A673 (cell line): ENCODE data around the gene CHSY3. TPM values are rescaled to one million over a fixed set of nuclear protein-coding genes. Genes with fewer than 3 reads are reported as not detected.

Experiments
- BruUV-seq: library from RNA; stranded (reverse); fragments of 400-500 nt; replicated peaks from 2 replicates; lab custom pipeline; 2021; lab: Mats Ljungman, UMichigan
- CTCF ChIA-PET: fragments of 300-600 bp; sonication (Branson Sonifier 250); formaldehyde crosslinking; loops from one replicate; lab custom pipeline; 2022; ENCODE audit warnings: antibody characterized with exemption; lab: Charles Lee
- POLR2A ChIA-PET: fragments of 300-600 bp; sonication (Branson Sonifier 250); formaldehyde crosslinking; loops from one replicate; lab custom pipeline; 2022; ENCODE audit warnings: antibody characterized with exemption; ENCODE audit not compliant: low non-redundant PET; lab: Charles Lee
- DNase-seq: peaks from one replicate; pipeline ENCODE4 v3.0.0-alpha.2; 2015; ENCODE audit warnings: low spot score
- H3K27ac ChIP-seq: fragments of 200-600 bp; sonication (generic); 2 replicates; pipeline ENCODE4 v1.5.1; 2016; ENCODE audit warnings: mixed run types, low read depth, mild to moderate bottlenecking, mixed read lengths, antibody characterized with exemption, low read length; ENCODE audit not compliant: poor library complexity, severe bottlenecking
- H3K27me3 ChIP-seq: fragments of 200-600 bp; sonication (generic); replicated peaks from 2 replicates; pipeline ENCODE4 v1.6.1; 2017; ENCODE audit warnings: mixed run types, low read depth, mild to moderate bottlenecking, mixed read lengths, antibody characterized with exemption, low read length; ENCODE audit not compliant: insufficient read depth, poor library complexity
- H3K36me3 ChIP-seq: fragments of 200-600 bp; sonication (generic); 2 replicates; pipeline ENCODE4 v1.6.1; 2016; ENCODE audit warnings: mixed run types, mild to moderate bottlenecking, mixed read lengths, antibody characterized with exemption, low read length; ENCODE audit not compliant: insufficient read depth, poor library complexity, severe bottlenecking
- H3K4me1 ChIP-seq: fragments of 200-600 bp; sonication (generic); 2 replicates; pipeline ENCODE4 v1.6.1; 2017; ENCODE audit warnings: mixed run types, mild to moderate bottlenecking, mixed read lengths, antibody characterized with exemption, low read length; ENCODE audit not compliant: insufficient read depth, poor library complexity, severe bottlenecking
- H3K4me3 ChIP-seq: fragments of 200-600 bp; sonication (generic); 2 replicates; pipeline ENCODE4 v1.5.1; 2016; ENCODE audit warnings: low read depth, mixed run types, mild to moderate bottlenecking, mixed read lengths, low read length; ENCODE audit not compliant: poor library complexity, severe bottlenecking
- H3K9me3 ChIP-seq: fragments of 200-600 bp; sonication (generic); 2 replicates; pipeline ENCODE4 v1.6.1; 2016; ENCODE audit warnings: mixed run types, low read depth, mild to moderate bottlenecking, mixed read lengths, antibody characterized with exemption, low read length; ENCODE audit not compliant: poor library complexity, severe bottlenecking
- EZH2 ChIP-seq: fragments of 200-600 bp; sonication (generic); IDR thresholded peaks from 2 replicates; pipeline ENCODE4 v1.6.1; 2017; ENCODE audit warnings: borderline replicate concordance, low read depth, mild to moderate bottlenecking, mixed read lengths, antibody characterized with exemption, low read length; ENCODE audit not compliant: poor library complexity, severe bottlenecking
- intact Hi-C: fragments of 100-400 bp; cut with micrococcal nuclease; formaldehyde crosslinking; loops from one replicate; pipeline ENCODE4 v1.10.0; 2022; ENCODE audit not compliant: unreplicated experiment
- total RNA-seq: library from RNA; stranded (reverse); gene quantifications from 2 replicates; pipeline ENCODE4 v1.2.3, GENCODE V29; 2021
- TF ChIP-seq, protein P1 (sequence below): fragments of 300-800, 200-600 bp; sonication (generic); conservative IDR thresholded peaks from 2 replicates; pipeline ENCODE4 v1.5.1; 2017; ENCODE audit warnings: low read depth, mild to moderate bottlenecking, antibody characterized with exemption, low read length, moderate library complexity, mixed read lengths

Gene CHSY3
- total RNA-seq, 1 experiment from 2014 or later: not detected

DNA sequence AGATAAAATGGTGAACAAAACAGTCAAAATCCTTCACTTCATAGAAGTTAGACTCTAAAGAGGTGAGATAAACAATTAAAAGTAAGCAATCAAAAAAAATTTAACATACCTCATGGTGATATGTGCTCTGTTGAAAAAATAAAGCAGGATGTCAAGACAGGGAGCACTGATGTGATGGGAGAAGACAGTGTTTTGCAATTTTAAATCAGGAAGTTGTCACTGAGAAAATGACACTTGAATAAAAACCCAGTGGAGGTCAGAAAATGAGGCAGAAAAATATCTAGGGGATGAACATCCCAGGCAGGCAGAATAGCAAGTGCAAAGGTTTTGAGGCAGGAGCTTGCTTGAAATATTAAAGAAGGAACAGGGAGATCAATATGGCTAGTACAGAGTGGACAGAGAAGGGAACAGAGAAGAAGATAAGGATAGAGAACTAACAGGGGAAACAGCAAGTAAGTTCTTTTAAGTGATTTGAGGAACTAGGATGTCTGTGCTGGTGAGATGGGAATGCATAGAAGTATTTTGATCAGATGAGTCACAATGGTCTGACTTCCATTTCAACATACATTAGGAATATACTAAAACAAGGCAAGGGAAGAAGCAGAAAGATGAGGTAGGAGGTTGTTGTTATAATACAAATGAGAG, 130.4 kb downstream of the CHSY3 start:
- BruUV-seq: no TSS peak

DNA sequence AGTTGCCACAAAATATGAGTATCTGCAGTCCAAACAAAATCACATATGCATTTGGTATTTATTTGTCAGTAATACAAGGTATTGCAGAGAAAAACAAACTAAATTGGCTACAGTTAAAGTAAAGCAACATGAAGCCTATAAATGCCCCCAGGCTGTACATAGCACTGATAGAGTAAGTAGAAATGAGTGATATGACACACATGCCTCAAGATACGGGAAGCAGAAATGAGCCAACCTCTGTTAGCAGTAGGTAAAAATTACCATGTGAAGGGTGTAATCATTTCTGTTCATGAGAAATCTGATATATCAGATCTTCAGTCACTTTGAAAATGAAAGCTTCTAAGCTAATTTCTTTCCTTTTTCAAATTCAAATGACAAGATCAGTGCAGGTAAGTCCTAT, 131.1 kb downstream of the CHSY3 start:
- TF ChIP-seq, protein P1, sequence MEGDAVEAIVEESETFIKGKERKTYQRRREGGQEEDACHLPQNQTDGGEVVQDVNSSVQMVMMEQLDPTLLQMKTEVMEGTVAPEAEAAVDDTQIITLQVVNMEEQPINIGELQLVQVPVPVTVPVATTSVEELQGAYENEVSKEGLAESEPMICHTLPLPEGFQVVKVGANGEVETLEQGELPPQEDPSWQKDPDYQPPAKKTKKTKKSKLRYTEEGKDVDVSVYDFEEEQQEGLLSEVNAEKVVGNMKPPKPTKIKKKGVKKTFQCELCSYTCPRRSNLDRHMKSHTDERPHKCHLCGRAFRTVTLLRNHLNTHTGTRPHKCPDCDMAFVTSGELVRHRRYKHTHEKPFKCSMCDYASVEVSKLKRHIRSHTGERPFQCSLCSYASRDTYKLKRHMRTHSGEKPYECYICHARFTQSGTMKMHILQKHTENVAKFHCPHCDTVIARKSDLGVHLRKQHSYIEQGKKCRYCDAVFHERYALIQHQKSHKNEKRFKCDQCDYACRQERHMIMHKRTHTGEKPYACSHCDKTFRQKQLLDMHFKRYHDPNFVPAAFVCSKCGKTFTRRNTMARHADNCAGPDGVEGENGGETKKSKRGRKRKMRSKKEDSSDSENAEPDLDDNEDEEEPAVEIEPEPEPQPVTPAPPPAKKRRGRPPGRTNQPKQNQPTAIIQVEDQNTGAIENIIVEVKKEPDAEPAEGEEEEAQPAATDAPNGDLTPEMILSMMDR: no peak
- no peak for TF ChIP-seq EZH2
- CTCF ChIA-PET: no interaction called here
- BruUV-seq: no TSS peak

More for the DNA sequence above, 130.4 kb downstream of the CHSY3 start:
- ChIA-PET POLR2A (no interaction called here), CTCF (no interaction called here)
- Histone ChIP-seq H3K36me3 (no peaks in the 10 kb centered on the region), H3K4me1 (no peaks in the 10 kb centered on the region), H3K9me3 (no peaks in the 10 kb centered on the region), H3K4me3 (no peak overlapping the region), H3K27ac (no peak overlapping the region), H3K27me3 (no peaks in the 10 kb centered on the region)
- TF ChIP-seq EZH2: no peak
- DNase-seq: no peak
- intact Hi-C loops: no loop called here

DNA sequence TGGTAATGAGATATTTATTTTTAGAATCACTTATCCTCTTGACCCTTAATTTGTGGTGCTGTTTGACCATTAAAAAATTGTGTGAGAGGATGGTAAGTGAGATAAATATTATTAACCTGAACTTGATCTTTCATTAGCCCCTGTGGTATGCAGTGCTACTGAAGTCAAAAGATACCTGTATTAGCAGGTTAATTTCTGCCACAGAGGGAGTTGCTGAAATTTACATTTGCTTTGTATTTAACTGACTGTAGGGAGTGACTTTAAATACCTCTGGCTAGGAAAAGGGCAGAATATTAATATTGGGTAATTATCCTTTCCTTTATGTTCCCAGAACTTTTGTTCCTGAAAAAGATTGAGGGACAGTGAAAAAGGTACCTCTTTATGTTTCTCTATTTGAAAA, 133.6 kb downstream of the CHSY3 start:
- CTCF ChIA-PET: no interaction called here
- Histone ChIP-seq H3K27me3 (no peaks in the 10 kb centered on the region), H3K27ac (no peak overlapping the region), H3K4me1 (no peaks in the 10 kb centered on the region), H3K4me3 (no peak overlapping the region), H3K9me3 (no peaks in the 10 kb centered on the region), H3K36me3 (no peaks in the 10 kb centered on the region)
- TF ChIP-seq EZH2: no peak
- TF ChIP-seq, protein P1: no peak
- intact Hi-C loops: no loop called here
- DNase-seq: no peak
- no TSS peak for BruUV-seq
- POLR2A ChIA-PET: no interaction called here

More for the DNA sequence above, 131.1 kb downstream of the CHSY3 start:
- Histone ChIP-seq H3K27ac (no peak overlapping the region), H3K9me3 (no peaks in the 10 kb centered on the region), H3K4me3 (no peak overlapping the region), H3K36me3 (no peaks in the 10 kb centered on the region), H3K27me3 (no peaks in the 10 kb centered on the region), H3K4me1 (no peaks in the 10 kb centered on the region)
- POLR2A ChIA-PET: no interaction called here
- DNase-seq: no peak
- intact Hi-C loops: no loop called here

DNA sequence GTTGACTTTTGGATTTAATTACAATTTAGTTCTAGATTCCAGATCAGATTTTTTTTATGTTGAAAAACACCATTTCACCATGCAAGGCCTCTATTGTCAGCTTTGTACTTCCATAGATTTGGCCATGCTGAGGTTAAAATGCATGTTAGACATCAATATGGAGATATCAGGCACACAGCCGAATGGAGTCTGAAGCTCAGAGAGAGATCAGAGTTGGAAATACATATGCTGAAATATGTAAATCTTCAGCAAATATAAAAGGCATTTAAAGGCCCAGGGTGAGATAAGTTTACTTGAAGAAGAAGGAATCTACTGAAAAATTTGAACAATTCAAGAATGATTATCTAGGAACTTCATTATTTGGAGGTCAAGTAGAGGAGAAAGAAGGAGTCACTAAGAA, 139.6 kb downstream of the CHSY3 start:
- no peak overlapping the region for H3K4me3 ChIP-seq
- ChIA-PET CTCF (no interaction called here), POLR2A (no interaction called here)
- H3K9me3 ChIP-seq: no peaks in the 10 kb centered on the region
- H3K36me3 ChIP-seq: no peaks in the 10 kb centered on the region
- no peak overlapping the region for H3K27ac ChIP-seq
- H3K27me3 ChIP-seq: peaks cover 3% of the 10 kb centered on the region
- TF ChIP-seq EZH2: no peak
- TF ChIP-seq, protein P1: no peak
- intact Hi-C loops: no loop called here
- BruUV-seq: no TSS peak
- no peaks in the 10 kb centered on the region for H3K4me1 ChIP-seq
- no peak for DNase-seq
